ENCODE measurements around the gene TFAP2D. TPM values are rescaled to one million over a fixed set of nuclear protein-coding genes. Genes with fewer than 3 reads are reported as not detected.
A peak's percentile ranks its signal among the peaks of the same experiment; 100 is the strongest.

TFAP2D gene
- total RNA-seq, 6 donors from 2014 or later: not detected

DNA sequence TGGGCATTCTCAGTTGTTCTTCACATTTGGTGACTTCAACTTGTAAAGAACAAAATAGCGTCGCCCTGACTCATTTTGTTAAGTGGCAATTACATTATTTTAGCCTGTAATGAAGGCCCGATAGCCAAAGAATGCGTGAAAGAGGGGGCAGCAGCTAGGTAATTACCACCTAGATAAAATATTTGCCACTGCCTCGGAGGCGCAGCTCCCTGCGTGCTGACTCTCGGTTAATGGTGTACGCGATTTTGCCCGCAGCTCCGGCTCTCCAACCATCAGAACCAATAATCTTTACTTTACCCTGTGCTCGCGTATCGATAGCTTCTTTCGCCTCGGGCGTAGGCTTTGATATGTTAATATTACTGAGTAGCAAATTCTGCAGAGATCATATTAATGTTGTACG is 8.7 kb downstream of the TFAP2D start:
- Histone ChIP-seq H3K9me3 (no peaks in the 10 kb centered on the region), H3K27me3 (peaks cover 0 to 13% (median 5%) of the 10 kb centered on the region in 4 donors), H3K27ac (no peak overlapping the region), H3K36me3 (no peaks in the 10 kb centered on the region), H3K4me1 (no peaks in the 10 kb centered on the region), H3K4me3 (no peak overlapping the region)
- ATAC-seq (ENCODE audit: low FRiP score in 2 of 2) (no peak), DNase-seq (no peak)
- TF ChIP-seq POLR2A (IDR thresholded peaks at IDR 0.05) (no peak), POLR2AphosphoS5 (IDR thresholded peaks at IDR 0.05) (no peak), EP300 (IDR thresholded peaks at IDR 0.05) (no peak)
- TF ChIP-seq, protein P1, sequence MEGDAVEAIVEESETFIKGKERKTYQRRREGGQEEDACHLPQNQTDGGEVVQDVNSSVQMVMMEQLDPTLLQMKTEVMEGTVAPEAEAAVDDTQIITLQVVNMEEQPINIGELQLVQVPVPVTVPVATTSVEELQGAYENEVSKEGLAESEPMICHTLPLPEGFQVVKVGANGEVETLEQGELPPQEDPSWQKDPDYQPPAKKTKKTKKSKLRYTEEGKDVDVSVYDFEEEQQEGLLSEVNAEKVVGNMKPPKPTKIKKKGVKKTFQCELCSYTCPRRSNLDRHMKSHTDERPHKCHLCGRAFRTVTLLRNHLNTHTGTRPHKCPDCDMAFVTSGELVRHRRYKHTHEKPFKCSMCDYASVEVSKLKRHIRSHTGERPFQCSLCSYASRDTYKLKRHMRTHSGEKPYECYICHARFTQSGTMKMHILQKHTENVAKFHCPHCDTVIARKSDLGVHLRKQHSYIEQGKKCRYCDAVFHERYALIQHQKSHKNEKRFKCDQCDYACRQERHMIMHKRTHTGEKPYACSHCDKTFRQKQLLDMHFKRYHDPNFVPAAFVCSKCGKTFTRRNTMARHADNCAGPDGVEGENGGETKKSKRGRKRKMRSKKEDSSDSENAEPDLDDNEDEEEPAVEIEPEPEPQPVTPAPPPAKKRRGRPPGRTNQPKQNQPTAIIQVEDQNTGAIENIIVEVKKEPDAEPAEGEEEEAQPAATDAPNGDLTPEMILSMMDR (IDR thresholded peaks at IDR 0.05): no peak
- WGBS, 2 donors: 4 to 6% methylated on average over 19 of the region's 19 CpGs

DNA sequence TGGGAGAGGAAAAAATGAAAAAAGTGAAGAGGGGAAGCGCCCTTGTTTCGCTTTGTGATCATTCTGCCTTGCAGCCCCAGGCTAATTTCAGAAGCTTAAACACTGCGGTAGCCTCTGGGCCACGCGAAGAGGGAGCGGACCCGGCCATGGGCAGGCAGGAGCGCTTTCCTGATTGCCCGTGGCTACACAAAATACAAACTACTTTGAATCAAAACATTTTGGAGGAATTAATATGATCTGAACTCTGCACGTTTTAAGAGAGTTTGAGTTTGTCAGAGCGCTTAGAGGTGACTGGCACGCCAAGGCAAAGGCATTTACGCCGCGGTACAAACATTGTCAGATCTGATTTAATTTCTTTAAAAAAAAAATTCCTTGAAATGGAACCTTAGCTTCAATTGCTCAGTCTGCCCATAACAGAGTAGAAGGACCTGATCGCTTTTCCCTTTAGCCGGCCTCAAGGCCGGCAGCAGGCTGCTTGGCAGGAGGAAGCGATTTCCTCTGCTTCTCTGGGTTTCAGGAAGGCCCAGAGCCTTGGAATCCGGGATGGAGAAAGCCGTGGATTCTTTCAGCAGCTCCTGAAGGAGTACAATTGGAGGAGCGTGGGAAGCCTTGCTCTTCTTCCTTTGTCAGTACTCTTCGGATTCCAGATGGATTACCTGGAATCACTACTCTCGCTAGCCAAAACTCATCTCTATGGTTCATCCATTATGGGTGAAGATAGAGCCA is 9.7 kb downstream of the TFAP2D start:
- peaks cover 0 to 13% (median 5%) of the 10 kb centered on the region in 4 donors for H3K27me3 ChIP-seq

DNA sequence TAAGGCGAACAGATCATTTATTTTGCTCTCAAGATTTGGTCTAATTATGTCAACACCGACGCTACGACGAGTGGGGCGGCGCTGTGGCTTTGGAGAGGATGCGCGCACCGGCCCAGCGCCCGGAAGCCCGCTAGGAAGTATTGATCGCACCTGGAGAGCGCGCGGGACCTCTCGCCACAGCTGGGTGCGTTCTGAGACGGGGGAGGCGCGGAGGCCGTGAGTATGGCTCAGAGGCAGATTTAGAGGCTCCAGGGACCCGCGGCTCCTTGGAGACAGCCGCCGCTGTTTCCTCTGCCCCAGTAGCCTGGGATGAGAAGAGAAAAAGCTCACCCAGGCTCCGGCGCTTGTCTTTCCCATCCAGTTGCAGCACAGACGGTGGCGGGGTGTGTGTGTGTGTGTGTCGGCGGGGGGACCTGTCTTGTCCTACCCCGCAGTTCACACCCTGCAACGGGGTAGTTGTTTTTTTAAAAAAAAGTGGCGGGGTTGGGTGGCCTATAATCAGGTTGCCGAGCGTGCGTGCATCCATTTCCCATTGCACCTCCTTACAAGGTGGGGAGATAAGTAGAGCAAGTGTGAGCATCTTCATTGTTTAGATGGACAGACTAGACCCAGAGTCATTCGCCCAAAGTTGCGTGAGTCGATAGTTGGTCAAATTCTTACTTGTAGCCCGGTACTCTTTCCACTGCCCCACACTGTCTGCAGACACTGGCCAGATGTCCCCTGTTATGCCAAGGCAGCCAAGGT is 11.2 kb downstream of the TFAP2D start:
- ATAC-seq (ENCODE audit: low FRiP score in 2 of 2) (no peak), DNase-seq (peak in 1 of 2 donors; percentile 59)
- Histone ChIP-seq H3K4me1 (no peaks in the 10 kb centered on the region), H3K9me3 (no peaks in the 10 kb centered on the region), H3K27ac (no peak overlapping the region), H3K27me3 (peaks cover 0 to 13% (median 5%) of the 10 kb centered on the region in 4 donors), H3K4me3 (no peak overlapping the region), H3K36me3 (no peaks in the 10 kb centered on the region)
- WGBS, 2 donors: 5 to 10% methylated on average over 33 to 43 of the region's 43 CpGs
- TF ChIP-seq POLR2A (IDR thresholded peaks at IDR 0.05) (no peak), POLR2AphosphoS5 (IDR thresholded peaks at IDR 0.05) (no peak), EP300 (IDR thresholded peaks at IDR 0.05) (no peak)
- TF ChIP-seq, protein P1 (IDR thresholded peaks at IDR 0.05): no peak

More for the DNA sequence above, 9.7 kb downstream of the TFAP2D start:
- peak in 1 of 2 donors; percentile 25 for DNase-seq
- H3K4me1 ChIP-seq: no peaks in the 10 kb centered on the region
- no peak for ATAC-seq (ENCODE audit: low FRiP score in 2 of 2)
- no peak overlapping the region for H3K27ac ChIP-seq
- H3K9me3 ChIP-seq: no peaks in the 10 kb centered on the region
- TF ChIP-seq POLR2A (IDR thresholded peaks at IDR 0.05) (no peak), POLR2AphosphoS5 (IDR thresholded peaks at IDR 0.05) (no peak)
- no peaks in the 10 kb centered on the region for H3K36me3 ChIP-seq
- H3K4me3 ChIP-seq: no peak overlapping the region
- WGBS, 2 donors: 5 to 7% methylated on average over 24 of the region's 24 CpGs

DNA sequence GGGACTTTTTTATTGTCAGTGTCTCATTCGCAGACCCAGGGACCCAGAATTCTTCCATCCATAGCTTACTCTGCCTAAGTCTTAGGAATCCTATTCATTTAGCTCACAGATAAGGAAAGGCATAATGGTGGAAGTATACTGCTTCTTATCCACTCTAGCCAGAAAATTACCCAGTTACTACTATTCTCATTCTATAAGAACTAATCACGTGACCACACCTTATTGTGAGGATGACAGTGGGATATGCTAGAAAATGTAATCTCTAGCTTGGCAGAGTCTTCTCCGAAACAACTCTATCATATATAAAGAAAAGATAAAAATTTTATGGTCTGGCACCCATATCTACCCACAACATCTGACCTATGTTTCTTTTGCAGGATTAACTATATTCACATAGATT is 21.2 kb downstream of the TFAP2D start:
- no peaks in the 10 kb centered on the region for H3K27me3 ChIP-seq
- WGBS, 2 donors: 56 to 83% methylated on average over 3 of the region's 3 CpGs
- no peaks in the 10 kb centered on the region for H3K9me3 ChIP-seq
- H3K27ac ChIP-seq: no peak overlapping the region
- ATAC-seq (ENCODE audit: low FRiP score in 2 of 2) (no peak), DNase-seq (no peak)
- H3K4me3 ChIP-seq: no peak overlapping the region
- TF ChIP-seq, protein P1 (IDR thresholded peaks at IDR 0.05): no peak
- TF ChIP-seq POLR2A (IDR thresholded peaks at IDR 0.05): no peak
- TF ChIP-seq POLR2AphosphoS5 (IDR thresholded peaks at IDR 0.05): no peak
- no peak for TF ChIP-seq EP300 (IDR thresholded peaks at IDR 0.05)
- no peaks in the 10 kb centered on the region for H3K4me1 ChIP-seq
- H3K36me3 ChIP-seq: no peaks in the 10 kb centered on the region

DNA sequence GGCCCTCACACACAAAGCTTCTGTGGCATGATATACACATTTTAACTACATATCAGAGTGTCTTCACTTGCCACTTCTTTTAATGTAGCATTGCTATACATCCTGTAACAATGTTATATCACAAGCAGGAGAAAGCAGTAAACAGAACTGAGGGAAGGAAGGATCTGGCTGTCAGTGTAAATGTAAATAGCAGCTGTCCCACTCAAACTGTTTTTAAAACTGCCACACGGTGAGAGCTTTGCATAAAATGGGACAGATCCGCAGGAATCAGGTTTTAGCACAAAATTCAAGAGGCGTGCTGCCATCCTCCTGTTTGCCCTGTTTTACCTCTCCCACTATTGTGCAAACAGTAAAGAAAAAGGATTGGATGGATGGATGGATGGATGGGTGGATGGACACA is 28.8 kb downstream of the TFAP2D start:
- Histone ChIP-seq H3K27me3 (no peaks in the 10 kb centered on the region), H3K4me3 (no peak overlapping the region), H3K36me3 (no peaks in the 10 kb centered on the region), H3K9me3 (no peaks in the 10 kb centered on the region), H3K4me1 (no peaks in the 10 kb centered on the region), H3K27ac (no peak overlapping the region)
- 41 to 57% methylated on average over 3 of the region's 3 CpGs for WGBS, 2 donors
- no peak for DNase-seq
- TF ChIP-seq POLR2AphosphoS5 (IDR thresholded peaks at IDR 0.05) (no peak), EP300 (IDR thresholded peaks at IDR 0.05) (no peak), POLR2A (IDR thresholded peaks at IDR 0.05) (no peak)
- TF ChIP-seq, protein P1 (IDR thresholded peaks at IDR 0.05): no peak
- no peak for ATAC-seq (ENCODE audit: low FRiP score in 2 of 2)
